Transverse colon (tissue), 4 donors: ENCODE measurements around the gene SNX15. TPM values are rescaled to one million over a fixed set of nuclear protein-coding genes. Genes with fewer than 3 reads are reported as not detected.

ENCODE experiments used
- DNase-seq: peaks from one replicate; pipeline ENCODE4 v3.0.0-alpha.2; 2019
- H3K27ac ChIP-seq, 4 donors: fragments of 200-600 bp; sonication (generic); 2 replicates each; pipeline ENCODE4 v1.5.1; 2016 to 2018; ENCODE audit warnings: inconsistent platforms in 4 of 4
- H3K27me3 ChIP-seq: fragments of 200-600 bp; sonication (generic); 2 replicates; pipeline ENCODE4 v1.5.1; 2017; ENCODE audit warnings: inconsistent platforms
- H3K36me3 ChIP-seq, 4 donors: fragments of 200-600 bp; sonication (generic); 2 replicates each; pipeline ENCODE4 v1.5.1; 2017 to 2019; ENCODE audit warnings: inconsistent platforms in 4 of 4
- H3K4me1 ChIP-seq, 4 donors: fragments of 200-600 bp; sonication (generic); 2 replicates each; pipeline ENCODE4 v1.5.1; 2017 to 2020; ENCODE audit warnings: inconsistent platforms in 4 of 4
- H3K4me3 ChIP-seq, 4 donors: fragments of 200-600 bp; sonication (generic); 1 replicate in 1 of 4; 2 replicates in 3 of 4; pipeline versions ENCODE4 v1.5.1 to v1.6.1; 2017 to 2019; ENCODE audit warnings: inconsistent platforms in 4 of 4
- H3K9me3 ChIP-seq, 2 donors: fragments of 200-600 bp; sonication (generic); 2 replicates each; pipeline ENCODE4 v1.5.1; 2017 to 2019; ENCODE audit warnings: inconsistent platforms in 2 of 2
- EP300 ChIP-seq: sonication (generic); formaldehyde crosslinking; IDR thresholded peaks from one replicate; pipeline ENCODE4 v1.6.1; 2017; ENCODE audit warnings: antibody characterized with exemption, low read depth
- POLR2A ChIP-seq: fragments of 450-650 bp; IDR thresholded peaks from one replicate; pipeline ENCODE4 v1.6.1; 2016; ENCODE audit warnings: antibody characterized with exemption, mild to moderate bottlenecking, moderate library complexity
- POLR2AphosphoS5 ChIP-seq, 3 donors: sonication (generic); formaldehyde crosslinking; IDR thresholded peaks; one replicate each; pipeline ENCODE4 v1.6.1; 2016; ENCODE audit warnings: antibody characterized with exemption in 3 of 3
- WGBS, 2 donors: methylation state at CpG; one replicate each; pipeline ENCODE4 v1.1.5; 2018; ENCODE audit warnings: low coverage in 1 of 2; 5-methylcytosine and 5-hydroxymethylcytosine counted together
- in situ Hi-C, 4 donors: fragments of 200-750 bp; cut with MboI; loops; one replicate each; pipeline versions ENCODE4 v1.15.0 to v1.15.1; 2017; ENCODE audit warnings: low sequenced_read_pairs in 3 of 4, low pct_ligation_motif_present in 1 of 4, low pct_unique_long_range_greater_than_20kb in 1 of 4
- intact Hi-C: fragments of 100-400 bp; cut with DNase I; formaldehyde crosslinking; loops from one replicate; pipeline ENCODE4 v1.15.1; 2023; ENCODE audit warnings: low total_unique reads
- total RNA-seq, 4 donors: library from RNA; depleted of rRNA; stranded (reverse); fragments of >200 nt; gene quantifications; one replicate each; pipeline ENCODE4 v1.1.0, GENCODE V29; 2016
- TF ChIP-seq, protein P1 (sequence below), 5 experiments: fragments of 200-600 bp in 3 of 5; fragments of 450-650 bp in 2 of 5; sonication (generic) in 3 of 5; IDR thresholded peaks; 1 replicate in 2 of 5; 2 replicates in 3 of 5; pipeline ENCODE4 v1.5.1; 2016 to 2017; ENCODE audit warnings: antibody characterized with exemption in 5 of 5, inconsistent platforms in 3 of 5, mild to moderate bottlenecking in 2 of 5, moderate library complexity in 1 of 5

Gene SNX15
- total RNA-seq, 4 donors from 2014 or later, result 1.9 to 53.3 (median 35.9) TPM

DNA sequence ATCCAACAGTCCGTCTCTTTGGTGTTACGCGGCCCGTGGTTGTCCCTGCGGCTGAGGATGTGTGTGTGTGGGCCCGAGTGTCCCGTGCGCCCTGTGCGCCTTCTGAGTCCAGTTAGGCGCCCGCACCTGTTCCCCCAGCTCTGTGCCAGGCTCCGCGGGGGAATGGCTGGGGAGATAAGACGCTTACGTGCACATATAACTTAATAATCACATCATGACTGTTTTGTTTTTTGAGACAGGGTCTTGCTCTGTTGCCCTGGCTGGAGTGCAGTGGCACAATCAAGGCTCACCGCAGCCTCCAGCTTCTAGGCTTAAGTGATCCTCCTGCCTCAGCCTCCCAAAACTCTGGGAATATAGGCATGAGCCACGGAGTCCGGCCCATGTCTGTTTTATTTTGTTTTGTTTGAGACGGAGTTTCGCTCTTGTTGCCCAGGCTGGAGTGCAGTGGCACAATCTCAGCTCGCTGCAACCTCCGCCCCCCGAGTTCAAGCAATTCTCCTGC, 12.5 kb upstream of the SNX15 start:
- no peaks in the 10 kb centered on the region for H3K27me3 ChIP-seq
- no peak for TF ChIP-seq POLR2A
- TF ChIP-seq, protein P1, sequence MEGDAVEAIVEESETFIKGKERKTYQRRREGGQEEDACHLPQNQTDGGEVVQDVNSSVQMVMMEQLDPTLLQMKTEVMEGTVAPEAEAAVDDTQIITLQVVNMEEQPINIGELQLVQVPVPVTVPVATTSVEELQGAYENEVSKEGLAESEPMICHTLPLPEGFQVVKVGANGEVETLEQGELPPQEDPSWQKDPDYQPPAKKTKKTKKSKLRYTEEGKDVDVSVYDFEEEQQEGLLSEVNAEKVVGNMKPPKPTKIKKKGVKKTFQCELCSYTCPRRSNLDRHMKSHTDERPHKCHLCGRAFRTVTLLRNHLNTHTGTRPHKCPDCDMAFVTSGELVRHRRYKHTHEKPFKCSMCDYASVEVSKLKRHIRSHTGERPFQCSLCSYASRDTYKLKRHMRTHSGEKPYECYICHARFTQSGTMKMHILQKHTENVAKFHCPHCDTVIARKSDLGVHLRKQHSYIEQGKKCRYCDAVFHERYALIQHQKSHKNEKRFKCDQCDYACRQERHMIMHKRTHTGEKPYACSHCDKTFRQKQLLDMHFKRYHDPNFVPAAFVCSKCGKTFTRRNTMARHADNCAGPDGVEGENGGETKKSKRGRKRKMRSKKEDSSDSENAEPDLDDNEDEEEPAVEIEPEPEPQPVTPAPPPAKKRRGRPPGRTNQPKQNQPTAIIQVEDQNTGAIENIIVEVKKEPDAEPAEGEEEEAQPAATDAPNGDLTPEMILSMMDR (IDR thresholded peaks at IDR 0.05), result no peak
- no peak for TF ChIP-seq EP300
- TF ChIP-seq POLR2AphosphoS5 (IDR thresholded peaks at IDR 0.05), result no peak
- peaks cover 15 to 24% (median 17%) of the 10 kb centered on the region in 4 donors for H3K4me1 ChIP-seq
- intact Hi-C loops (loop anchor here (5.0 kb wide), 1 partner anchor 98 kb away; the partner anchor contains the start of gene TM7SF2), in situ Hi-C loops (no loop called here)
- no peaks in the 10 kb centered on the region for H3K36me3 ChIP-seq
- no peaks in the 10 kb centered on the region for H3K9me3 ChIP-seq
- WGBS, 2 donors, result 33 to 80% methylated on average over 3 to 23 of the region's 23 CpGs
- H3K27ac ChIP-seq, result peak overlapping the region; percentile 98 to 100 (median 100)
- peak overlapping the region; percentile 54 to 74 (median 74) for H3K4me3 ChIP-seq
- DNase-seq, result no peak

DNA sequence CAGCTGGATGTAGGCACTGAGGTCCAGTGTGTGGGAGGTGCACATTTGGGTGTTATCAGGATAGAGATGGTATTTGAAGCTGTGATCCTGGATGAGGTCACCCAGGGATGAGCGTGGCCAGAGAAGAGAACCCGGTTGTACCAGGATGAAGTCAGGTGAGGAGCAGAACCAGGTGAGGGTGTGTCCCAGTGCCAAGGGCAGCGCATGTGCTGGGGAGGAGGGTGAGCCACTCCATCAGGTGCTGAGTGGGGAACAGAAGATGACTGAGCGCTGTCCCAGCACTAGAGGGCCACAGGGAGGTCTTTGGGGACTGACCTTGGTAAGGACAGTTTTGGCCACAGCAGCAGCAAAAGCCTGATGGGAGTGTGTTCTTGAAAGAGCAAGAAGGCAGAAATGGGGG, 10.5 kb upstream of the SNX15 start:
- H3K4me1 ChIP-seq, result peaks cover 15 to 20% (median 17%) of the 10 kb centered on the region in 4 donors
- in situ Hi-C loops, result no loop called here
- 84 to 100% methylated on average over 2 to 4 of the region's 4 CpGs for WGBS, 2 donors
- no peaks in the 10 kb centered on the region for H3K27me3 ChIP-seq
- H3K4me3 ChIP-seq, result no peak overlapping the region
- no peaks in the 10 kb centered on the region for H3K9me3 ChIP-seq
- no peaks in the 10 kb centered on the region for H3K36me3 ChIP-seq
- intact Hi-C loops, result no loop called here
- DNase-seq, result no peak
- TF ChIP-seq POLR2A, result no peak
- no peak for TF ChIP-seq POLR2AphosphoS5 (IDR thresholded peaks at IDR 0.05)
- TF ChIP-seq EP300, result no peak
- TF ChIP-seq, protein P1 (IDR thresholded peaks at IDR 0.05), result no peak
- no peak overlapping the region for H3K27ac ChIP-seq

DNA sequence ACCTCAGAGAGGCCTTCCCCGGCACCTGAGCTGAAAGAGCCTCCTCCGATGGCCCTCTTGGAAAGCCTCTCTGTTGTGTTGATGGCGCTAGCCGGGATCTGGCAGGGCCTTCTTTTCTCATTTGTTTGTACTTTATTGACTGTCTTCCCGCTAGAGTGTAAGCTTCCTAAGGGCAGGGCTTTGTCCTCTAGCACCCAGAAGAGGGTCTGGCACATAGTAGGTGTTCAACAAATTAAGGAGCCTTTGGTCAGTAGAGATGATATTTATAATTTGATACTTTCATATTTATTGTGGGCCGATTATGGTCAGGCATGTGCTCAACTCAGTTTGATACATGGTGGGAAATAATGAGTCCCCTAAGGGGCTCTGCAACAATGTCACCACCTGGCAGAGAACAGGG, 9.3 kb upstream of the SNX15 start:
- WGBS, 2 donors, result 94 to 100% methylated on average over 1 to 6 of the region's 6 CpGs
- no peaks in the 10 kb centered on the region for H3K27me3 ChIP-seq
- H3K4me1 ChIP-seq, result peaks cover 12 to 16% (median 14%) of the 10 kb centered on the region in 4 donors
- H3K9me3 ChIP-seq, result no peaks in the 10 kb centered on the region
- intact Hi-C loops (no loop called here), in situ Hi-C loops (no loop called here)
- no peak overlapping the region for H3K4me3 ChIP-seq
- DNase-seq, result no peak
- TF ChIP-seq, protein P1 (IDR thresholded peaks at IDR 0.05), result no peak
- no peak for TF ChIP-seq POLR2AphosphoS5 (IDR thresholded peaks at IDR 0.05)
- no peak for TF ChIP-seq POLR2A
- TF ChIP-seq EP300, result no peak
- no peak overlapping the region for H3K27ac ChIP-seq
- H3K36me3 ChIP-seq, result no peaks in the 10 kb centered on the region

DNA sequence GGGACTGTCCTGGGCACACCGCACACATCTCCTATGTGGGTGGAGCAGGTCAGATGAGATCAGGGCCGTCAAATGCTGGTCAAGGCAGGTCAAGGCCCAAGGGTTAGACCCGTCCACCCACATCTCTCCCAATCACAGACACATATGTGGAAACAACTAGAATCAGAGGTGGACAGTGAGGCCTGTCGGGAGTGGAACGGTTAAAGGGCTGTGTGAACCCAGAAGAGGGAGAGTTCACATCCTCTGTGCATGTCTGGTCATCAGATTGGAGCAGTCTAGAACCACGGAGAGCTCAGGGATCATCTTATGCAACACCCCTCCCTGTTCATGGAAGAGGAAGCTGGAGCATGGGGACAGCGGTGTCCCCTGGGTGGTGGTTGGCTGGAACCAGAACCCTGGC, 7.4 kb upstream of the SNX15 start:
- in situ Hi-C loops, result no loop called here
- H3K4me1 ChIP-seq, result peaks cover 5 to 10% (median 7%) of the 10 kb centered on the region in 4 donors
- no peak for DNase-seq
- H3K9me3 ChIP-seq, result no peaks in the 10 kb centered on the region
- TF ChIP-seq POLR2AphosphoS5 (IDR thresholded peaks at IDR 0.05) (no peak), POLR2A (no peak), EP300 (no peak)
- TF ChIP-seq, protein P1 (IDR thresholded peaks at IDR 0.05), result no peak
- no peaks in the 10 kb centered on the region for H3K27me3 ChIP-seq
- no peaks in the 10 kb centered on the region for H3K36me3 ChIP-seq
- H3K4me3 ChIP-seq, result no peak overlapping the region
- intact Hi-C loops, result no loop called here
- 88% methylated on average over 6 of the region's 7 CpGs; no CpG with 5 or more reads in 1 of the 2 donors for WGBS, 2 donors
- H3K27ac ChIP-seq, result no peak overlapping the region
